ENCODE results near the gene GBP5. TPM values are rescaled to one million over a fixed set of nuclear protein-coding genes. Genes with fewer than 3 reads are reported as not detected.

The GBP5 gene
- total and polyA plus RNA-seq, 2 of the 13 experiments (the other 11 are each of a cell fraction or from before 2014, with no cell fraction given): 0.01 TPM; not detected in 1

GRCh38 chr1:89259283-89259971, 13.2 kb downstream of the GBP5 start:
- ChIA-PET CTCF (ENCODE audit: low intra/inter-chr PET ratio, low total read pairs) (no interaction called here), POLR2A (no interaction called here)
- no peaks in the 10 kb centered on the region for H3K4me1 ChIP-seq (ENCODE audit: insufficient read depth, low read length)
- BruUV-seq (replicated peaks): no TSS peak
- no peak for FAIRE-seq
- in situ Hi-C loops (cut with HindIII; ENCODE audit: extremely low pct_ligation_motif_present, low pct_unique_long_range_greater_than_20kb): no loop called here
- WGBS (ENCODE audit: low lambda C conversion rate): 15% methylated on average over 11 of the region's 11 CpGs
- H3K27me3 ChIP-seq (ENCODE audit: control insufficient read depth in 1 of 2, insufficient read depth in 2 of 2, low read length in 2 of 2): no peaks in the 10 kb centered on the region
- H3K9ac ChIP-seq (ENCODE audit: insufficient read depth, low read depth, low read length): no peak overlapping the region
- H3K4me3 ChIP-seq (replicated peaks in 1 of 3; ENCODE audit: insufficient read depth in 1 of 3, low read depth in 2 of 3, low read length in 3 of 3): no peak overlapping the region
- H3K9me3 ChIP-seq (ENCODE audit: low read length): no peaks in the 10 kb centered on the region
- no peak overlapping the region for H3K4me2 ChIP-seq (ENCODE audit: low read depth, low read length)
- no peaks in the 10 kb centered on the region for H4K20me1 ChIP-seq (ENCODE audit: insufficient read depth, low read length)
- no peak for DNase-seq (ENCODE audit: low spot score)
- H3K36me3 ChIP-seq (replicated peaks in 1 of 2; ENCODE audit: control insufficient read depth in 1 of 2, insufficient read depth in 2 of 2, low read length in 2 of 2): no peaks in the 10 kb centered on the region
- H2AFZ ChIP-seq (ENCODE audit: low read length): no peak overlapping the region
- no peaks in the 10 kb centered on the region for H3K79me2 ChIP-seq (ENCODE audit: insufficient read depth, low read length)
- intact Hi-C loops (cut with micrococcal nuclease; ENCODE audit: unreplicated experiment): no loop called here
- ATAC-seq: no peak
- no peak overlapping the region for H3K27ac ChIP-seq (ENCODE audit: extremely low read length, insufficient read depth, low read length)
- TF ChIP-seq THAP9 (CRISPR knock-in tag; IDR thresholded peaks at IDR 0.05; ENCODE audit: borderline replicate concordance) (no peak), DZIP1 (CRISPR knock-in tag; IDR thresholded peaks at IDR 0.05) (no peak), SAFB2 (CRISPR knock-in tag; IDR thresholded peaks at IDR 0.05; ENCODE audit: borderline replicate concordance, low read depth) (no peak), SMARCE1 (IDR thresholded peaks at IDR 0.05; ENCODE audit: borderline replicate concordance) (no peak), ZNF563 (CRISPR knock-in tag; IDR thresholded peaks at IDR 0.05) (no peak), RXRB (CRISPR knock-in tag; IDR thresholded peaks at IDR 0.05; ENCODE audit: borderline replicate concordance) (no peak), ZFP36 (IDR thresholded peaks at IDR 0.05; ENCODE audit: borderline replicate concordance, low read depth, low read length, partially characterized antibody) (no peak), ZNF263 (CRISPR knock-in tag; IDR thresholded peaks at IDR 0.05) (no peak), GMEB1 (CRISPR knock-in tag; IDR thresholded peaks at IDR 0.05; ENCODE audit: borderline replicate concordance) (no peak), HOXA9 (CRISPR knock-in tag; IDR thresholded peaks at IDR 0.05; ENCODE audit: borderline replicate concordance) (no peak), TAF15 (IDR thresholded peaks at IDR 0.05; ENCODE audit: low read depth, low read length, poor library complexity, severe bottlenecking) (no peak), ZNF740 (CRISPR knock-in tag; IDR thresholded peaks at IDR 0.05) (no peak), SOX6 (IDR thresholded peaks at IDR 0.05) (no peak), SOX6 (CRISPR knock-in tag; IDR thresholded peaks at IDR 0.05) (no peak), MTERF4 (CRISPR knock-in tag; IDR thresholded peaks at IDR 0.05) (no peak), REL (CRISPR knock-in tag; conservative IDR thresholded peaks at IDR 0.05) (no peak)
